T-cell (primary cell): ENCODE data around the gene SLC29A3. TPM values are rescaled to one million over a fixed set of nuclear protein-coding genes. Genes with fewer than 3 reads are reported as not detected.

Experiments
- ATAC-seq, 4 experiments: fragments of 200-7000 bp in 3 of 4; fragments of 150-1000 bp in 1 of 4; cut with Tn5 transposase; replicated peaks in 1 of 4; 1 replicate in 3 of 4; 2 replicates in 1 of 4; pipeline ENCODE4 v1.10.0; 2021; ENCODE audit warnings: moderate library complexity in 3 of 4, mild to moderate bottlenecking in 2 of 4, moderate number of reproducible peaks in 1 of 4
- CTCF ChIA-PET, 2 donors: fragments of 300-600 bp; sonication (Branson Sonifier 250); formaldehyde crosslinking; loops; one replicate each; lab custom pipeline; 2022; ENCODE audit warnings: antibody characterized with exemption in 2 of 2; lab: Charles Lee
- POLR2A ChIA-PET, 2 donors: fragments of 300-600 bp; sonication (Branson Sonifier 250); formaldehyde crosslinking; loops; one replicate each; lab custom pipeline; 2022; ENCODE audit warnings: antibody characterized with exemption in 2 of 2; lab: Charles Lee
- DNase-seq, 35 experiments: peaks; one replicate each; pipeline versions ENCODE4 v3.0.0 to v3.0.0-alpha.2; 2013 to 2023
- H3K27ac ChIP-seq: one replicate; pipeline ENCODE4 v1.5.1; 2013; ENCODE audit warnings: low read length
- H3K27me3 ChIP-seq, 2 experiments: replicated peaks in 1 of 2; 1 replicate in 1 of 2; 2 replicates in 1 of 2; pipeline versions ENCODE4 v1.6.1 to v1.7.0; 2013; ENCODE audit warnings: low read length in 1 of 2, mixed read lengths in 1 of 2; ENCODE audit not compliant: control insufficient read depth in 2 of 2, insufficient read depth in 2 of 2; ENCODE audit errors: extremely low read depth in 1 of 2
- H3K36me3 ChIP-seq, 2 donors: 1 replicate in 1 of 2; 2 replicates in 1 of 2; pipeline versions ENCODE4 v1.6.1 to v1.7.0; 2013; ENCODE audit warnings: low read length in 1 of 2; ENCODE audit not compliant: control insufficient read depth in 2 of 2, insufficient read depth in 1 of 2; ENCODE audit errors: extremely low read depth in 1 of 2
- H3K4me1 ChIP-seq, 2 experiments: 1 replicate in 1 of 2; 2 replicates in 1 of 2; pipeline versions ENCODE4 v1.6.1 to v1.7.0; 2013; ENCODE audit warnings: low read length in 2 of 2, mixed read lengths in 1 of 2; ENCODE audit not compliant: insufficient read depth in 2 of 2, control insufficient read depth in 1 of 2; ENCODE audit errors: extremely low read depth in 1 of 2
- H3K4me3 ChIP-seq, 2 donors: 1 replicate in 1 of 2; 2 replicates in 1 of 2; pipeline versions ENCODE4 v1.5.1 to v1.7.0; 2013; ENCODE audit warnings: mild to moderate bottlenecking in 2 of 2, low read length in 1 of 2, moderate library complexity in 1 of 2; ENCODE audit not compliant: control insufficient read depth in 1 of 2; ENCODE audit errors: extremely low read depth in 1 of 2
- H3K9me3 ChIP-seq: 2 replicates; pipeline ENCODE4 v1.7.0; 2013
- H3K27ac Mint-ChIP-seq, 2 donors: one replicate each; pipeline ENCODE4 v1.8.0; 2020 to 2021; ENCODE audit warnings: mild to moderate bottlenecking in 2 of 2, mixed read lengths in 2 of 2
- H3K27me3 Mint-ChIP-seq, 2 donors: one replicate each; pipeline ENCODE4 v1.8.0; 2021 to 2022; ENCODE audit warnings: mixed read lengths in 2 of 2
- H3K36me3 Mint-ChIP-seq: one replicate; pipeline ENCODE4 v1.8.0; 2021; ENCODE audit warnings: mixed read lengths
- H3K4me1 Mint-ChIP-seq, 3 donors: one replicate each; pipeline ENCODE4 v1.8.0; 2020 to 2022; ENCODE audit warnings: mixed read lengths in 3 of 3, mild to moderate bottlenecking in 1 of 3
- H3K4me3 Mint-ChIP-seq, 3 donors: one replicate each; pipeline ENCODE4 v1.8.0; 2020 to 2022; ENCODE audit warnings: mild to moderate bottlenecking in 3 of 3, mixed read lengths in 3 of 3, moderate library complexity in 3 of 3
- H3K9me3 Mint-ChIP-seq, 3 donors: one replicate each; pipeline ENCODE4 v1.8.0; 2020 to 2022; ENCODE audit warnings: mixed read lengths in 3 of 3
- WGBS: methylation state at CpG from one replicate; pipeline ENCODE4 v1.1.5; 2013; ENCODE audit warnings: missing lambda C conversion rate; ENCODE audit not compliant: insufficient coverage; 5-methylcytosine and 5-hydroxymethylcytosine counted together
- total RNA-seq, 35 experiments: library from RNA in 6 of 35; stranded (reverse) in 6 of 35; fragments of 120-200 nt in 1 of 35; gene quantifications; one replicate each; pipeline versions ENCODE4 v1.2.1 to v1.2.4 and lab custom pipeline; 2013 to 2026

The SLC29A3 gene
- total RNA-seq, 5 donors from 2014 or later (not counting 1 experiment from before 2014, with no cell fraction given) = 3.3 to 8.8 (median 6.5) TPM

GRCh38 chr10:71375952-71376351 lies 56.9 kb downstream of the SLC29A3 start:
- Histone ChIP-seq H3K4me3 (no peak overlapping the region), H3K36me3 (no peaks in the 10 kb centered on the region), H3K27ac (no peak overlapping the region), H3K4me1 (peaks cover 0 to 10% of the 10 kb centered on the region in 2 experiments), H3K27me3 (peaks cover 0 to 11% of the 10 kb centered on the region in 2 experiments), H3K9me3 (no peaks in the 10 kb centered on the region)
- peaks cover 4 to 11% (median 6%) of the 10 kb centered on the region in 3 donors for H3K4me1 Mint-ChIP-seq
- H3K4me3 Mint-ChIP-seq = peak overlapping the region; percentile 69 to 76 (median 76)
- H3K9me3 Mint-ChIP-seq = no peaks in the 10 kb centered on the region
- 100% methylated on average over 2 of the region's 3 CpGs for WGBS
- peaks cover 4 to 10% of the 10 kb centered on the region in 2 donors for H3K27me3 Mint-ChIP-seq
- no peak for ATAC-seq
- POLR2A ChIA-PET = no interaction called here
- CTCF ChIA-PET = no interaction called here
- H3K27ac Mint-ChIP-seq = no peak overlapping the region
- H3K36me3 Mint-ChIP-seq = no peaks in the 10 kb centered on the region
- no peak for DNase-seq

GRCh38 chr10:71378336-71379117 lies 59.5 kb downstream of the SLC29A3 start:
- H3K27ac Mint-ChIP-seq = no peak overlapping the region

GRCh38 chr10:71379118-71379766 lies 60.2 kb downstream of the SLC29A3 start:
- Mint-ChIP-seq H3K27me3 (peaks cover 0 to 2% of the 10 kb centered on the region in 2 donors), H3K36me3 (no peaks in the 10 kb centered on the region), H3K4me3 (no peak overlapping the region), H3K27ac (no peak overlapping the region), H3K4me1 (peaks cover 4 to 7% (median 6%) of the 10 kb centered on the region in 3 donors), H3K9me3 (no peaks in the 10 kb centered on the region)
- Histone ChIP-seq H3K27ac (no peak overlapping the region), H3K36me3 (no peaks in the 10 kb centered on the region), H3K4me3 (no peak overlapping the region), H3K4me1 (peaks cover 0 to 10% of the 10 kb centered on the region in 2 experiments), H3K27me3 (peaks cover 0 to 5% of the 10 kb centered on the region in 2 experiments), H3K9me3 (no peaks in the 10 kb centered on the region)
- ChIA-PET CTCF (interaction anchor here in 1 of 2 donors (1.1 kb wide), 1 partner anchor 329 kb away, joined by 3 read pairs; no protein-coding TSS in a partner anchor), POLR2A (no interaction called here)
- ATAC-seq = no peak
- no CpG with 5 or more reads among the region's 3 CpGs for WGBS
- DNase-seq = no peak

More at GRCh38 chr10:71378336-71379117, 59.5 kb downstream of the SLC29A3 start:
- WGBS = 25% methylated on average over 2 of the region's 6 CpGs
- no peaks in the 10 kb centered on the region for H3K9me3 ChIP-seq
- no peaks in the 10 kb centered on the region for H3K9me3 Mint-ChIP-seq
- no peaks in the 10 kb centered on the region for H3K36me3 Mint-ChIP-seq
- H3K4me1 ChIP-seq = peaks cover 0 to 10% of the 10 kb centered on the region in 2 experiments
- no peak for ATAC-seq
- H3K27me3 ChIP-seq = peaks cover 0 to 2% of the 10 kb centered on the region in 2 experiments
- no peak for DNase-seq
- no peak overlapping the region for H3K27ac ChIP-seq
- peaks cover 4 to 7% (median 6%) of the 10 kb centered on the region in 3 donors for H3K4me1 Mint-ChIP-seq
- H3K4me3 Mint-ChIP-seq = peak overlapping the region in 1 of 3 donors; percentile 18
- no peak overlapping the region for H3K4me3 ChIP-seq
- CTCF ChIA-PET = interaction anchor here (0.7 to 0.9 kb wide), 3 partner anchors 192 to 434 kb away, joined by 3 read pairs; no protein-coding TSS in a partner anchor
- H3K27me3 Mint-ChIP-seq = peaks cover 0 to 2% of the 10 kb centered on the region in 2 donors
- POLR2A ChIA-PET = interaction anchor here in 1 of 2 donors (0.7 kb wide), 1 partner anchor 187 kb away, joined by 5 read pairs; no protein-coding TSS in a partner anchor
- no peaks in the 10 kb centered on the region for H3K36me3 ChIP-seq

GRCh38 chr10:71380841-71381240 lies 61.8 kb downstream of the SLC29A3 start:
- ChIA-PET POLR2A (no interaction called here), CTCF (interaction anchor here in 1 of 2 donors (0.8 kb wide), 1 partner anchor 9 kb away, joined by 3 read pairs; no protein-coding TSS in a partner anchor)
- H3K9me3 ChIP-seq = no peaks in the 10 kb centered on the region
- ATAC-seq (no peak), DNase-seq (no peak)
- no peak overlapping the region for H3K27ac Mint-ChIP-seq
- peaks cover 0 to 2% of the 10 kb centered on the region in 2 donors for H3K27me3 Mint-ChIP-seq
- no peaks in the 10 kb centered on the region for H3K9me3 Mint-ChIP-seq
- peaks cover 4 to 7% (median 6%) of the 10 kb centered on the region in 3 donors for H3K4me1 Mint-ChIP-seq
- H3K27me3 ChIP-seq = peaks cover 0 to 5% of the 10 kb centered on the region in 2 experiments
- H3K4me3 Mint-ChIP-seq = no peak overlapping the region
- WGBS = no CpG with 5 or more reads among the region's 1 CpG
- H3K36me3 Mint-ChIP-seq = no peaks in the 10 kb centered on the region
- no peaks in the 10 kb centered on the region for H3K36me3 ChIP-seq
- no peak overlapping the region for H3K27ac ChIP-seq
- no peak overlapping the region for H3K4me3 ChIP-seq
- peaks cover 0 to 13% of the 10 kb centered on the region in 2 experiments for H3K4me1 ChIP-seq

- Mint-ChIP-seq H3K4me1 (peaks cover 4 to 6% (median 4%) of the 10 kb centered on the region in 3 donors), H3K27ac (no peak overlapping the region), H3K9me3 (no peaks in the 10 kb centered on the region), H3K4me3 (no peak overlapping the region), H3K27me3 (peaks cover 0 to 2% of the 10 kb centered on the region in 2 donors), H3K36me3 (no peaks in the 10 kb centered on the region)
- Histone ChIP-seq H3K4me3 (no peak overlapping the region), H3K36me3 (no peaks in the 10 kb centered on the region), H3K9me3 (no peaks in the 10 kb centered on the region), H3K27ac (no peak overlapping the region), H3K27me3 (peaks cover 0 to 5% of the 10 kb centered on the region in 2 experiments), H3K4me1 (peaks cover 0 to 12% of the 10 kb centered on the region in 2 experiments)
- DNase-seq = no peak
- no peak for ATAC-seq
- WGBS = 77% methylated on average over 3 of the region's 3 CpGs
- ChIA-PET POLR2A (interaction anchor here in 1 of 2 donors (0.6 kb wide), 1 partner anchor 360 kb away, joined by 3 read pairs; no protein-coding TSS in a partner anchor), CTCF (interaction anchor here in 1 of 2 donors (0.5 kb wide), 1 partner anchor 378 kb away, joined by 5 read pairs; no protein-coding TSS in a partner anchor)
Observed at GRCh38 chr10:71381611-71382010, 62.6 kb downstream of the SLC29A3 start.

- Histone ChIP-seq H3K9me3 (no peaks in the 10 kb centered on the region), H3K4me3 (no peak overlapping the region), H3K27me3 (peaks cover 0 to 5% of the 10 kb centered on the region in 2 experiments), H3K4me1 (peaks cover 0 to 8% of the 10 kb centered on the region in 2 experiments), H3K27ac (no peak overlapping the region), H3K36me3 (no peaks in the 10 kb centered on the region)
- no peak for DNase-seq
- Mint-ChIP-seq H3K4me3 (no peak overlapping the region), H3K36me3 (no peaks in the 10 kb centered on the region), H3K27me3 (peaks cover 0 to 2% of the 10 kb centered on the region in 2 donors), H3K4me1 (peaks cover 4 to 6% (median 4%) of the 10 kb centered on the region in 3 donors), H3K27ac (no peak overlapping the region), H3K9me3 (no peaks in the 10 kb centered on the region)
- no peak for ATAC-seq
- POLR2A ChIA-PET = no interaction called here
- CTCF ChIA-PET = interaction anchor here in 1 of 2 donors (0.5 kb wide), 1 partner anchor 377 kb away, joined by 5 read pairs; no protein-coding TSS in a partner anchor
- 89% methylated on average over 1 of the region's 2 CpGs for WGBS
Observed at GRCh38 chr10:71382028-71382427, 63.0 kb downstream of the SLC29A3 start.
